K562 treated with DMSO at 1 percent for 48 hours (cell line): Measurements from ENCODE around the gene DPH6. TPM values are rescaled to one million over a fixed set of nuclear protein-coding genes. Genes with fewer than 3 reads are reported as not detected.

ENCODE experiments used
- total RNA-seq: library from RNA; unstranded; fragments of 300-600 nt; gene quantifications from 2 replicates; pipeline ENCODE4 v1.2.3, GENCODE V29; 2022; ENCODE audit warnings: low replicate concordance; ENCODE audit errors: extremely low read depth

The DPH6 gene
- total RNA-seq, result not detected in 2 replicates

DNA sequence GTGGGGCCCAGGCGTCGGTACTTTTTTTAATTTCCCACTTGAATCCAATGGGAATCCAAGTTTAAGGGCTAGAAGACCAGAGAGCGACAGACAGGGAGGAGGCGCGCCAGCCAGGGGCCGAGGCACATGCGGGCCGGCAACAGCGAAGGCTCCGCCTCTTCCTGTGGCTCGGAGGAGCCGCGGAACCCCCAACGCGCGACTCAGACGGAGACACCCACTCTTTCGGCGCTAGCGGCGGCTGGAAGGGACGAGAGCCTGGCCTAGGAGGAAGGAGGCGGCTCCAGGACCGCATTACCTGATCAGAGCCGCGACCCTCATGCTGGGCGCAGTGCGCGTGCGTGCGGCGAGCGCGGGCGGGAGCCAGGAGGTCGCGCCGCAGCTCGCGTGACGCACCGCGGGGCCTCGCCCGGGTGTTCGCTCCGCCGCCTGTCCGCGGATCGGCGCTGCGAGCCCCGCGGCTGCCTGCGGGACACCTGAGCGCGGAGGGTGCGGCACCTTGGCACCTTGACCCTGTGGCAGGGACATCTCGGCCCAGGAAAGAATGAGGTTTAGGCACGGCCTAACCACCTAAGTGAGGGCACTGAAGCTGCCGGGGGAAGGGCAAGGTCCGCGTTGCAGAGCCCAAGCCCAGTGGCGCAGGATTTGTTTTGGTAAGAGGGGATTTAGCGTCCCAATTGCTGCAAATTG, at the start of gene DPH6:
Gene DPH6 (minus strand): TSS at position 342 of the 687 bp plus-strand sequence. CDS start 24 bp downstream, at position 318.

